Testis (tissue), 2 donors: Measurements from ENCODE around the gene VWA8.

Source experiments
- POLR2A ChIP-seq: fragments of 450-650 bp; IDR thresholded peaks from one replicate; pipeline ENCODE4 v1.6.1; 2017; ENCODE audit warnings: antibody characterized with exemption, mild to moderate bottlenecking, moderate library complexity
- TF ChIP-seq, protein P1 (sequence below), 3 experiments: fragments of 450-650 bp in 2 of 3; fragments of 200-600 bp in 1 of 3; sonication (generic) in 1 of 3; IDR thresholded peaks; one replicate each; pipeline ENCODE4 v1.5.1; 2016 to 2019; ENCODE audit warnings: antibody characterized with exemption in 3 of 3, mild to moderate bottlenecking in 2 of 3, moderate library complexity in 1 of 3

DNA sequence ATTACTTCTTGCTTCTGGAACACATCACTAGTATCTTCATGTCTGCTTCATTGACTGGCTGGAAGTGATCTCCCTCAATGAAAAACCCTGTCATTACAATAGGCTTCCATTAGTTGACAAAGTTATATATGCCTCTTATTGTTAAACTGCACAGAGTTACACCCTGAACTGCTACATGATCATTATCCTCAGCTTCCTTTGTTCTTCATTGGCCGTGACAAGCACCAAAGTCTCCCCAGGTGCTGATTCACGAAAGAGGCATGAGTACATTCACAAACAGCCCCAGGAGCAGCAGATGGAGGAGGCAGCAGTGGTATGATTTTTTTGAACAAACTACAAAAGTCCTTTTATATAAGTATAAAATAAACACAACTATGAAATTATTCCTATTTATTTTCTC lies 51.4 kb downstream of the VWA8 start:
- no peak for TF ChIP-seq POLR2A
- TF ChIP-seq, protein P1, sequence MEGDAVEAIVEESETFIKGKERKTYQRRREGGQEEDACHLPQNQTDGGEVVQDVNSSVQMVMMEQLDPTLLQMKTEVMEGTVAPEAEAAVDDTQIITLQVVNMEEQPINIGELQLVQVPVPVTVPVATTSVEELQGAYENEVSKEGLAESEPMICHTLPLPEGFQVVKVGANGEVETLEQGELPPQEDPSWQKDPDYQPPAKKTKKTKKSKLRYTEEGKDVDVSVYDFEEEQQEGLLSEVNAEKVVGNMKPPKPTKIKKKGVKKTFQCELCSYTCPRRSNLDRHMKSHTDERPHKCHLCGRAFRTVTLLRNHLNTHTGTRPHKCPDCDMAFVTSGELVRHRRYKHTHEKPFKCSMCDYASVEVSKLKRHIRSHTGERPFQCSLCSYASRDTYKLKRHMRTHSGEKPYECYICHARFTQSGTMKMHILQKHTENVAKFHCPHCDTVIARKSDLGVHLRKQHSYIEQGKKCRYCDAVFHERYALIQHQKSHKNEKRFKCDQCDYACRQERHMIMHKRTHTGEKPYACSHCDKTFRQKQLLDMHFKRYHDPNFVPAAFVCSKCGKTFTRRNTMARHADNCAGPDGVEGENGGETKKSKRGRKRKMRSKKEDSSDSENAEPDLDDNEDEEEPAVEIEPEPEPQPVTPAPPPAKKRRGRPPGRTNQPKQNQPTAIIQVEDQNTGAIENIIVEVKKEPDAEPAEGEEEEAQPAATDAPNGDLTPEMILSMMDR (IDR thresholded peaks at IDR 0.05): no peak
